ENCODE measurements around the gene TSC22D1.
A peak's percentile ranks its signal among the peaks of the same experiment; 100 is the strongest.

Gene TSC22D1

GRCh38 chr13:44504116-44504515 lies 72.0 kb downstream of the TSC22D1 start:
- Histone ChIP-seq H3K4me2 (no peak overlapping the region), H3K9ac (no peak overlapping the region), H3K27ac (no peak overlapping the region), H3K36me3 (peaks cover 0 to 5% (median 0%) of the 10 kb centered on the region in 11 experiments; a peak in 2 of 22 replicates), H3K4me1 (peaks cover 0 to 4% (median 0%) of the 10 kb centered on the region in 10 experiments; a peak in 1 of 20 replicates), H3K27me3 (no peaks in the 10 kb centered on the region), H4K20me1 (no peaks in the 10 kb centered on the region), H3K4me3 (no peak overlapping the region), H3K9me3 (replicated peaks in 1 of 11) (no peaks in the 10 kb centered on the region)
- no peak for TF ChIP-seq Cebpa-rat (IDR thresholded peaks at IDR 0.05)

GRCh38 chr13:44498969-44499368 lies 77.2 kb downstream of the TSC22D1 start:
- peaks cover 0 to 5% (median 0%) of the 10 kb centered on the region in 11 experiments; a peak in 2 of 22 replicates for H3K36me3 ChIP-seq
- H3K27me3 ChIP-seq = no peaks in the 10 kb centered on the region
- H3K4me1 ChIP-seq = peaks cover 0 to 11% (median 0%) of the 10 kb centered on the region in 10 experiments; a peak in 4 of 20 replicates
- peaks cover 0 to 6% (median 0%) of the 10 kb centered on the region in 11 experiments; a peak in 6 of 22 replicates for H3K9me3 ChIP-seq (replicated peaks in 1 of 11)
- no peak overlapping the region for H3K4me3 ChIP-seq
- H4K20me1 ChIP-seq = no peaks in the 10 kb centered on the region; a peak in 1 of 22 replicates
- TF ChIP-seq Cebpa-rat (IDR thresholded peaks at IDR 0.05) = no peak
- no peak overlapping the region for H3K4me2 ChIP-seq
- no peak overlapping the region for H3K9ac ChIP-seq
- H3K27ac ChIP-seq = no peak overlapping the region

GRCh38 chr13:44498502-44498901 lies 77.6 kb downstream of the TSC22D1 start:
- no peak for TF ChIP-seq Cebpa-rat (IDR thresholded peaks at IDR 0.05)

GRCh38 chr13:44497801-44498200 lies 78.3 kb downstream of the TSC22D1 start:
- no peaks in the 10 kb centered on the region; a peak in 1 of 22 replicates for H4K20me1 ChIP-seq
- H3K27ac ChIP-seq = no peak overlapping the region
- H3K4me3 ChIP-seq = no peak overlapping the region
- TF ChIP-seq Cebpa-rat (IDR thresholded peaks at IDR 0.05) = no peak
- no peak overlapping the region for H3K9ac ChIP-seq
- peaks cover 0 to 6% (median 0%) of the 10 kb centered on the region in 11 experiments; a peak in 6 of 22 replicates for H3K9me3 ChIP-seq (replicated peaks in 1 of 11)
- peaks cover 0 to 7% (median 0%) of the 10 kb centered on the region in 11 experiments; a peak in 2 of 22 replicates for H3K36me3 ChIP-seq
- peak overlapping the region in 2 of 11 experiments; percentile 37 to 38; a peak in 4 of 22 replicates for H3K4me2 ChIP-seq
- H3K4me1 ChIP-seq = peaks cover 0 to 11% (median 0%) of the 10 kb centered on the region in 10 experiments; a peak in 4 of 20 replicates
- no peaks in the 10 kb centered on the region for H3K27me3 ChIP-seq

More at GRCh38 chr13:44498502-44498901, 77.6 kb downstream of the TSC22D1 start:
- Histone ChIP-seq H3K36me3 (peaks cover 0 to 5% (median 0%) of the 10 kb centered on the region in 11 experiments; a peak in 2 of 22 replicates), H3K27ac (no peak overlapping the region), H3K9ac (no peak overlapping the region), H4K20me1 (no peaks in the 10 kb centered on the region; a peak in 1 of 22 replicates), H3K4me3 (no peak overlapping the region), H3K27me3 (no peaks in the 10 kb centered on the region), H3K9me3 (replicated peaks in 1 of 11) (peaks cover 0 to 6% (median 0%) of the 10 kb centered on the region in 11 experiments; a peak in 6 of 22 replicates), H3K4me2 (peak overlapping the region in 2 of 11 experiments; percentile 37 to 38; a peak in 2 of 22 replicates), H3K4me1 (peaks cover 0 to 11% (median 0%) of the 10 kb centered on the region in 10 experiments; a peak in 4 of 20 replicates)

- Histone ChIP-seq H3K9me3 (replicated peaks in 1 of 11) (peaks cover 0 to 6% (median 0%) of the 10 kb centered on the region in 11 experiments; a peak in 6 of 22 replicates), H3K27ac (no peak overlapping the region), H3K4me3 (no peak overlapping the region), H3K36me3 (peaks cover 0 to 7% (median 0%) of the 10 kb centered on the region in 11 experiments; a peak in 3 of 22 replicates), H3K9ac (no peak overlapping the region), H3K27me3 (no peaks in the 10 kb centered on the region), H3K4me2 (no peak overlapping the region), H3K4me1 (peaks cover 0 to 8% (median 0%) of the 10 kb centered on the region in 10 experiments; a peak in 4 of 20 replicates), H4K20me1 (no peaks in the 10 kb centered on the region; a peak in 1 of 22 replicates)
- no peak for TF ChIP-seq Cebpa-rat (IDR thresholded peaks at IDR 0.05)
Measured at GRCh38 chr13:44493213-44493812, 82.8 kb downstream of the TSC22D1 start.

GRCh38 chr13:44489751-44490150 lies 86.4 kb downstream of the TSC22D1 start:
- no peak overlapping the region for H3K9ac ChIP-seq
- H3K9me3 ChIP-seq (replicated peaks in 1 of 11) = peaks cover 0 to under 1% (median 0%) of the 10 kb centered on the region in 11 experiments; a peak in 2 of 22 replicates
- TF ChIP-seq Cebpa-rat (IDR thresholded peaks at IDR 0.05) = no peak
- no peaks in the 10 kb centered on the region; a peak in 1 of 22 replicates for H4K20me1 ChIP-seq
- H3K4me3 ChIP-seq = no peak overlapping the region
- H3K4me1 ChIP-seq = peaks cover 0 to 5% (median 3%) of the 10 kb centered on the region in 10 experiments; a peak in 12 of 20 replicates
- no peak overlapping the region for H3K27ac ChIP-seq
- no peak overlapping the region for H3K4me2 ChIP-seq
- no peaks in the 10 kb centered on the region for H3K27me3 ChIP-seq
- peaks cover 0 to 7% (median 0%) of the 10 kb centered on the region in 11 experiments; a peak in 3 of 22 replicates for H3K36me3 ChIP-seq

GRCh38 chr13:44487989-44488388 lies 88.1 kb downstream of the TSC22D1 start:
- TF ChIP-seq Cebpa-rat (IDR thresholded peaks at IDR 0.05) = no peak
- Histone ChIP-seq H3K36me3 (peaks cover 0 to 6% (median 0%) of the 10 kb centered on the region in 11 experiments; a peak in 3 of 22 replicates), H3K4me3 (no peak overlapping the region), H3K9me3 (replicated peaks in 1 of 11) (no peaks in the 10 kb centered on the region), H4K20me1 (peaks cover 0 to 5% (median 0%) of the 10 kb centered on the region in 11 experiments; a peak in 2 of 22 replicates), H3K4me1 (peaks cover 0 to 14% (median 9%) of the 10 kb centered on the region in 10 experiments; a peak in 15 of 20 replicates), H3K27ac (no peak overlapping the region), H3K9ac (no peak overlapping the region), H3K4me2 (no peak overlapping the region), H3K27me3 (no peaks in the 10 kb centered on the region)

GRCh38 chr13:44484562-44485138 lies 91.5 kb downstream of the TSC22D1 start:
- peak overlapping the region in 2 of 11 experiments; percentile 6 to 24; a peak in 5 of 22 replicates for H3K9ac ChIP-seq
- H3K4me3 ChIP-seq = no peak overlapping the region
- H4K20me1 ChIP-seq = peaks cover 0 to 5% (median 0%) of the 10 kb centered on the region in 11 experiments; a peak in 2 of 22 replicates
- no peaks in the 10 kb centered on the region for H3K36me3 ChIP-seq
- peak overlapping the region in 10 of 11 experiments; percentile 7 to 85 (median 44); a peak in 17 of 22 replicates for H3K4me2 ChIP-seq
- H3K9me3 ChIP-seq (replicated peaks in 1 of 11) = no peaks in the 10 kb centered on the region
- H3K27me3 ChIP-seq = no peaks in the 10 kb centered on the region
- no peak for TF ChIP-seq Cebpa-rat (IDR thresholded peaks at IDR 0.05)
- peak overlapping the region in 3 of 11 experiments; percentile 4 to 39 (median 22); a peak in 3 of 22 replicates for H3K27ac ChIP-seq
- peaks cover 0 to 14% (median 9%) of the 10 kb centered on the region in 10 experiments; a peak in 15 of 20 replicates for H3K4me1 ChIP-seq

All from BLaER1 treated with 17β-estradiol and CSF1 and Interleukin-3, amounts not matched to agents 10 nM and 100 nM (cell line).